HEK293 (cell line): Measurements from ENCODE around the gene HEPACAM.
A peak's percentile ranks its signal among the peaks of the same experiment; 100 is the strongest.

Experiments used
- CTCF ChIA-PET: fragments of 350-600 bp; formaldehyde crosslinking; extraction: SDS; loops from one replicate; lab custom pipeline; 2021; ENCODE audit warnings: antibody characterized with exemption; lab: Yijun Ruan, JAX
- POLR2A ChIA-PET: fragments of 300-600 bp; formaldehyde crosslinking; extraction: SDS; loops from one replicate; lab custom pipeline; 2020; ENCODE audit warnings: antibody characterized with exemption, inconsistent platforms; lab: Yijun Ruan, JAX
- H3K27ac ChIP-seq: fragments of 200-500 bp; sonication (Bioruptor generic); 2 replicates; pipeline ENCODE4 v1.5.1; 2014; ENCODE audit warnings: low read depth, low read length, control low read depth, inconsistent platforms; ENCODE audit errors: extremely low read depth
- H3K36me3 ChIP-seq, 2 experiments: fragments of 200-500 bp in 1 of 2; sonication (Bioruptor generic) in 1 of 2; 1 replicate in 1 of 2; 2 replicates in 1 of 2; pipeline ENCODE4 v1.5.1; 2014 to 2017; ENCODE audit warnings: inconsistent platforms in 2 of 2, low read length in 2 of 2; ENCODE audit not compliant: control insufficient read depth in 2 of 2, insufficient read depth in 1 of 2
- H3K4me1 ChIP-seq: fragments of 200-500 bp; sonication (Bioruptor generic); 2 replicates; pipeline ENCODE4 v1.5.1; 2014; ENCODE audit warnings: mild to moderate bottlenecking, low read length, inconsistent platforms; ENCODE audit not compliant: control insufficient read depth, insufficient read depth
- H3K4me3 ChIP-seq: 2 replicates; pipeline ENCODE4 v1.5.1; 2011; ENCODE audit warnings: low read depth, mild to moderate bottlenecking, control low read depth, low read length, moderate library complexity
- H3K9me3 ChIP-seq: fragments of 200-500 bp; sonication (Bioruptor generic); 2 replicates; pipeline ENCODE4 v1.5.1; 2014; ENCODE audit warnings: low read depth, low read length, inconsistent platforms; ENCODE audit not compliant: control insufficient read depth, insufficient read depth
- AEBP2 ChIP-seq: fragments of 450-650 bp; formaldehyde crosslinking; IDR thresholded peaks from 2 replicates; pipeline ENCODE4 v1.5.1; 2016; ENCODE audit warnings: missing biosample characterization, missing genetic modification characterization, borderline replicate concordance
- BCL11B ChIP-seq: fragments of 450-650 bp; formaldehyde crosslinking; IDR thresholded peaks from 2 replicates; pipeline ENCODE4 v1.5.1; 2016; ENCODE audit warnings: low read depth, missing biosample characterization, missing genetic modification characterization
- RBAK ChIP-seq: fragments of 450-650 bp; formaldehyde crosslinking; IDR thresholded peaks from 2 replicates; pipeline ENCODE4 v1.5.1; 2016; ENCODE audit warnings: missing biosample characterization, missing genetic modification characterization
- REPIN1 ChIP-seq: fragments of 450-650 bp; formaldehyde crosslinking; IDR thresholded peaks from 2 replicates; pipeline ENCODE4 v1.5.1; 2017; ENCODE audit warnings: missing biosample characterization, missing genetic modification characterization, low read depth
- SP7 ChIP-seq: fragments of 450-650 bp; formaldehyde crosslinking; IDR thresholded peaks from 2 replicates; pipeline ENCODE4 v1.5.1; 2016; ENCODE audit warnings: missing biosample characterization, missing genetic modification characterization
- ZBTB26 ChIP-seq: fragments of 450-650 bp; formaldehyde crosslinking; optimal IDR thresholded peaks from 2 replicates; pipeline ENCODE3; 2016; ENCODE audit warnings: missing biosample characterization, mild to moderate bottlenecking, missing genetic modification characterization
- ZEB2 ChIP-seq: fragments of 450-650 bp; formaldehyde crosslinking; IDR thresholded peaks from 2 replicates; pipeline ENCODE4 v1.5.1; 2016; ENCODE audit warnings: missing biosample characterization, missing genetic modification characterization
- ZFHX2 ChIP-seq: fragments of 450-650 bp; formaldehyde crosslinking; conservative IDR thresholded peaks from 2 replicates; pipeline ENCODE4 v1.5.1; 2016; ENCODE audit warnings: missing biosample characterization, missing genetic modification characterization
- ZFP69B ChIP-seq: fragments of 450-650 bp; formaldehyde crosslinking; IDR thresholded peaks from 2 replicates; pipeline ENCODE4 v1.5.1; 2016; ENCODE audit warnings: missing biosample characterization, missing genetic modification characterization
- ZIC2 ChIP-seq: fragments of 450-650 bp; formaldehyde crosslinking; IDR thresholded peaks from 2 replicates; pipeline ENCODE4 v1.5.1; 2016; ENCODE audit warnings: missing biosample characterization, missing genetic modification characterization
- ZNF394 ChIP-seq: fragments of 450-650 bp; formaldehyde crosslinking; IDR thresholded peaks from 2 replicates; pipeline ENCODE4 v1.5.1; 2016; ENCODE audit warnings: missing biosample characterization, missing genetic modification characterization, mild to moderate bottlenecking, moderate library complexity, borderline replicate concordance
- ZNF580 ChIP-seq: fragments of 450-650 bp; formaldehyde crosslinking; IDR thresholded peaks from 2 replicates; pipeline ENCODE4 v1.5.1; 2016; ENCODE audit warnings: missing biosample characterization, missing genetic modification characterization
- ZNF645 ChIP-seq: fragments of 450-650 bp; formaldehyde crosslinking; IDR thresholded peaks from 2 replicates; pipeline ENCODE4; 2016; ENCODE audit warnings: missing biosample characterization, missing genetic modification characterization
- ZNF658 ChIP-seq: fragments of 450-650 bp; formaldehyde crosslinking; IDR thresholded peaks from 2 replicates; pipeline ENCODE4; 2016; ENCODE audit warnings: missing biosample characterization, missing genetic modification characterization
- ZNF670 ChIP-seq: fragments of 450-650 bp; formaldehyde crosslinking; IDR thresholded peaks from 2 replicates; pipeline ENCODE4 v1.5.1; 2016; ENCODE audit warnings: missing biosample characterization, missing genetic modification characterization, low read depth
- ZNF768 ChIP-seq: fragments of 450-650 bp; formaldehyde crosslinking; IDR thresholded peaks from 2 replicates; pipeline ENCODE4 v1.5.1; 2018; ENCODE audit warnings: missing biosample characterization, mild to moderate bottlenecking, missing genetic modification characterization
- ZNF837 ChIP-seq: fragments of 450-650 bp; formaldehyde crosslinking; IDR thresholded peaks from 2 replicates; pipeline ENCODE4 v1.5.1; 2016; ENCODE audit warnings: missing biosample characterization, missing genetic modification characterization
- ZNF843 ChIP-seq: fragments of 450-650 bp; formaldehyde crosslinking; IDR thresholded peaks from 2 replicates; pipeline ENCODE4 v1.5.1; 2016; ENCODE audit warnings: missing biosample characterization, missing genetic modification characterization

HEPACAM gene

GRCh38 chr11:124895471-124895971, 40.3 kb downstream of the HEPACAM start:
- POLR2A ChIA-PET: no interaction called here
- Histone ChIP-seq H3K4me1 (no peaks in the 10 kb centered on the region), H3K4me3 (no peak overlapping the region), H3K9me3 (no peaks in the 10 kb centered on the region), H3K36me3 (no peaks in the 10 kb centered on the region), H3K27ac (no peak overlapping the region)
- TF ChIP-seq RBAK (tag by site-specific recombination) (no peak), ZIC2 (peak; percentile 39; the same call in 1 of the 2 replicates)
- CTCF ChIA-PET: interaction anchor here (0.5 kb wide), 1 partner anchor 10 kb away, joined by 3 read pairs; no protein-coding TSS in a partner anchor

GRCh38 chr11:124894606-124895430, 41.0 kb downstream of the HEPACAM start:
- Histone ChIP-seq H3K4me1 (no peaks in the 10 kb centered on the region), H3K27ac (no peak overlapping the region), H3K36me3 (no peaks in the 10 kb centered on the region), H3K9me3 (no peaks in the 10 kb centered on the region), H3K4me3 (no peak overlapping the region)
- POLR2A ChIA-PET: no interaction called here
- CTCF ChIA-PET: no interaction called here
- TF ChIP-seq BCL11B (no peak), ZEB2 (tag by site-specific recombination) (no peak), ZNF843 (no peak), ZFP69B (no peak), ZNF580 (tag by site-specific recombination) (no peak), ZNF768 (tag by site-specific recombination) (no peak), ZNF658 (tag by site-specific recombination) (no peak), ZNF645 (tag by site-specific recombination) (no peak), ZNF394 (tag by site-specific recombination) (no peak), REPIN1 (tag by site-specific recombination) (no peak), SP7 (no peak)

GRCh38 chr11:124893781-124894401, 42.0 kb downstream of the HEPACAM start:
- TF ChIP-seq ZNF843: no peak
- CTCF ChIA-PET: no interaction called here
- POLR2A ChIA-PET: no interaction called here

GRCh38 chr11:124892750-124893454, 42.9 kb downstream of the HEPACAM start:
- Histone ChIP-seq H3K27ac (no peak overlapping the region), H3K4me3 (no peak overlapping the region), H3K9me3 (no peaks in the 10 kb centered on the region), H3K36me3 (no peaks in the 10 kb centered on the region), H3K4me1 (no peaks in the 10 kb centered on the region)
- CTCF ChIA-PET: interaction anchor here (1.0 to 1.3 kb wide), 3 partner anchors 9 to 536 kb away, joined by 3 read pairs; no protein-coding TSS in a partner anchor
- POLR2A ChIA-PET: no interaction called here
- TF ChIP-seq AEBP2 (no peak), ZNF837 (tag by site-specific recombination) (no peak), ZNF670 (tag by site-specific recombination) (no peak), ZNF580 (tag by site-specific recombination) (no peak), ZBTB26 (tag by site-specific recombination) (no peak), ZFHX2 (tag by site-specific recombination) (no peak)

More at GRCh38 chr11:124893781-124894401, 42.0 kb downstream of the HEPACAM start:
- no peak overlapping the region for H3K4me3 ChIP-seq
- H3K4me1 ChIP-seq: no peaks in the 10 kb centered on the region
- no peaks in the 10 kb centered on the region for H3K36me3 ChIP-seq
- no peak overlapping the region for H3K27ac ChIP-seq
- no peaks in the 10 kb centered on the region for H3K9me3 ChIP-seq
